ENCODE measurements around the gene CCL28. TPM values are rescaled to one million over a fixed set of nuclear protein-coding genes. Genes with fewer than 3 reads are reported as not detected.

The CCL28 gene
- total and polyA plus RNA-seq, 2 donors (not counting 1 experiment from before 2014, with no cell fraction given), result 1.1 to 2.0 TPM

- Histone ChIP-seq H2AFZ (ENCODE audit: low read length) (no peak overlapping the region), H3K9ac (ENCODE audit: insufficient read depth, low read length) (no peak overlapping the region), H3K79me2 (ENCODE audit: control insufficient read depth, insufficient read depth, low read length) (no peaks in the 10 kb centered on the region), H3K27ac (ENCODE audit: insufficient read depth, low read length) (no peak overlapping the region), H3K27me3 (ENCODE audit: control insufficient read depth, insufficient read depth, low read length) (no peaks in the 10 kb centered on the region), H4K20me1 (ENCODE audit: control insufficient read depth, extremely low read depth, insufficient read depth, low read length) (no peaks in the 10 kb centered on the region), H3K4me2 (ENCODE audit: extremely low read depth, insufficient read depth, low read length) (no peak overlapping the region), H3K4me3 (replicated peaks in 1 of 4; ENCODE audit: control extremely low read depth in 1 of 4, insufficient read depth in 1 of 4, low read depth in 3 of 4, low read length in 4 of 4) (no peak overlapping the region), H3K4me1 (ENCODE audit: control insufficient read depth, extremely low read depth, insufficient read depth, low read length) (no peaks in the 10 kb centered on the region), H3K36me3 (ENCODE audit: control insufficient read depth, insufficient read depth, low read length) (no peaks in the 10 kb centered on the region), H3K9me3 (ENCODE audit: control insufficient read depth, insufficient read depth, low read depth, low read length) (no peaks in the 10 kb centered on the region)
- no peak for TF ChIP-seq EZH2 (IDR thresholded peaks at IDR 0.05; ENCODE audit: low read length, missing control alignments)
- no peak for DNase-seq (ENCODE audit: low read depth in 2 of 2)
Observed at GRCh38 chr5:43363445-43364152, 48.6 kb downstream of the CCL28 start.

- no peaks in the 10 kb centered on the region for H3K4me1 ChIP-seq (ENCODE audit: control insufficient read depth, extremely low read depth, insufficient read depth, low read length)
- no peak overlapping the region for H3K27ac ChIP-seq (ENCODE audit: insufficient read depth, low read length)
- no peak overlapping the region for H2AFZ ChIP-seq (ENCODE audit: low read length)
- H3K79me2 ChIP-seq (ENCODE audit: control insufficient read depth, insufficient read depth, low read length), result no peaks in the 10 kb centered on the region
- no peak overlapping the region for H3K4me3 ChIP-seq (replicated peaks in 1 of 4; ENCODE audit: control extremely low read depth in 1 of 4, insufficient read depth in 1 of 4, low read depth in 3 of 4, low read length in 4 of 4)
- no peaks in the 10 kb centered on the region for H3K9me3 ChIP-seq (ENCODE audit: control insufficient read depth, insufficient read depth, low read depth, low read length)
- no peak overlapping the region for H3K4me2 ChIP-seq (ENCODE audit: extremely low read depth, insufficient read depth, low read length)
- no peak overlapping the region for H3K9ac ChIP-seq (ENCODE audit: insufficient read depth, low read length)
- no peaks in the 10 kb centered on the region for H3K36me3 ChIP-seq (ENCODE audit: control insufficient read depth, insufficient read depth, low read length)
- H3K27me3 ChIP-seq (ENCODE audit: control insufficient read depth, insufficient read depth, low read length), result no peaks in the 10 kb centered on the region
- H4K20me1 ChIP-seq (ENCODE audit: control insufficient read depth, extremely low read depth, insufficient read depth, low read length), result no peaks in the 10 kb centered on the region
- no peak for TF ChIP-seq EZH2 (IDR thresholded peaks at IDR 0.05; ENCODE audit: low read length, missing control alignments)
- no peak for TF ChIP-seq CTCF (conservative IDR thresholded peaks at IDR 0.05 in 1 of 2, IDR thresholded peaks at IDR 0.05 in 1 of 2; ENCODE audit: low read depth in 1 of 2, low read length in 2 of 2)
- DNase-seq (ENCODE audit: low read depth in 2 of 2), result no peak
Observed at GRCh38 chr5:43362725-43363435, 49.3 kb downstream of the CCL28 start.

GRCh38 chr5:43358726-43359125 is 53.5 kb downstream of the CCL28 start:
- H3K9me3 ChIP-seq (ENCODE audit: control insufficient read depth, insufficient read depth, low read depth, low read length), result no peaks in the 10 kb centered on the region
- no peak overlapping the region for H3K27ac ChIP-seq (ENCODE audit: insufficient read depth, low read length)
- no peaks in the 10 kb centered on the region for H3K79me2 ChIP-seq (ENCODE audit: control insufficient read depth, insufficient read depth, low read length)
- no peaks in the 10 kb centered on the region for H3K36me3 ChIP-seq (ENCODE audit: control insufficient read depth, insufficient read depth, low read length)
- no peaks in the 10 kb centered on the region for H3K4me1 ChIP-seq (ENCODE audit: control insufficient read depth, extremely low read depth, insufficient read depth, low read length)
- DNase-seq (ENCODE audit: low read depth in 2 of 2), result no peak
- H4K20me1 ChIP-seq (ENCODE audit: control insufficient read depth, extremely low read depth, insufficient read depth, low read length), result no peaks in the 10 kb centered on the region
- no peak overlapping the region for H3K9ac ChIP-seq (ENCODE audit: insufficient read depth, low read length)
- TF ChIP-seq EZH2 (IDR thresholded peaks at IDR 0.05; ENCODE audit: low read length, missing control alignments), result no peak
- no peak for TF ChIP-seq CTCF (conservative IDR thresholded peaks at IDR 0.05 in 1 of 2, IDR thresholded peaks at IDR 0.05 in 1 of 2; ENCODE audit: low read depth in 1 of 2, low read length in 2 of 2)
- H3K27me3 ChIP-seq (ENCODE audit: control insufficient read depth, insufficient read depth, low read length), result peaks cover 4% of the 10 kb centered on the region
- H2AFZ ChIP-seq (ENCODE audit: low read length), result no peak overlapping the region
- no peak overlapping the region for H3K4me2 ChIP-seq (ENCODE audit: extremely low read depth, insufficient read depth, low read length)
- H3K4me3 ChIP-seq (replicated peaks in 1 of 4; ENCODE audit: control extremely low read depth in 1 of 4, insufficient read depth in 1 of 4, low read depth in 3 of 4, low read length in 4 of 4), result no peak overlapping the region

Measured in fibroblast of lung (primary cell).